22Rv1 (cell line): ENCODE measurements around the gene PSME3.
"Not testable (repeated sequence)": the region's sequence is repeated elsewhere in the genome, so short reads cannot be mapped to it uniquely, and the experiment has no call there.

Source experiments
- H3K27ac ChIP-seq: fragments of 450-650 bp; 2 replicates; pipeline ENCODE4 v1.5.1; 2017
- ZFX ChIP-seq: fragments of 450-650 bp; IDR thresholded peaks from 2 replicates; pipeline ENCODE4 v1.6.1; 2017; ENCODE audit warnings: antibody characterized with exemption, borderline replicate concordance
- TF ChIP-seq, protein P1 (sequence below): fragments of 450-650 bp; IDR thresholded peaks from 2 replicates; pipeline ENCODE4 v1.5.1; 2017; ENCODE audit warnings: mild to moderate bottlenecking

PSME3 gene

DNA sequence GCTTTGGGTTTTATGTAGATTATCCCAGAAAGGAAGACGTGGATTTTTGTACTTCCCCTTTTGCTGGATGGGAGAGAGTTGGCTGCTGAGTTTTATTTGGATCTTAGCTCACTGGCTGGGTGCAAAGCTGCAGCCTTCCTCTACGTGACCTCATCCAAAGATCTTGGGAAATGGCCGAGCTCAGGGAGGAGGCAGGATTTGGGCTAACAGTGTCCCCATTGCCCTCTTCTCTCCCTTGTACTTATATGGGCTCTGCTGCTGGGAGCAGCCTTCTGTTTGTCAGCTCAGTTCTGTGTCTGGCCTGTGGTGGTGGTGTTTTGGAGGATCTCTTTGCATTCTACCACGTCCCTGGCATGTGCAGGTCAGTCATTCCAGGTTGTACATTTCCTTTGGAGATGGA lies 19.8 kb downstream of the PSME3 start:
- TF ChIP-seq, protein P1, sequence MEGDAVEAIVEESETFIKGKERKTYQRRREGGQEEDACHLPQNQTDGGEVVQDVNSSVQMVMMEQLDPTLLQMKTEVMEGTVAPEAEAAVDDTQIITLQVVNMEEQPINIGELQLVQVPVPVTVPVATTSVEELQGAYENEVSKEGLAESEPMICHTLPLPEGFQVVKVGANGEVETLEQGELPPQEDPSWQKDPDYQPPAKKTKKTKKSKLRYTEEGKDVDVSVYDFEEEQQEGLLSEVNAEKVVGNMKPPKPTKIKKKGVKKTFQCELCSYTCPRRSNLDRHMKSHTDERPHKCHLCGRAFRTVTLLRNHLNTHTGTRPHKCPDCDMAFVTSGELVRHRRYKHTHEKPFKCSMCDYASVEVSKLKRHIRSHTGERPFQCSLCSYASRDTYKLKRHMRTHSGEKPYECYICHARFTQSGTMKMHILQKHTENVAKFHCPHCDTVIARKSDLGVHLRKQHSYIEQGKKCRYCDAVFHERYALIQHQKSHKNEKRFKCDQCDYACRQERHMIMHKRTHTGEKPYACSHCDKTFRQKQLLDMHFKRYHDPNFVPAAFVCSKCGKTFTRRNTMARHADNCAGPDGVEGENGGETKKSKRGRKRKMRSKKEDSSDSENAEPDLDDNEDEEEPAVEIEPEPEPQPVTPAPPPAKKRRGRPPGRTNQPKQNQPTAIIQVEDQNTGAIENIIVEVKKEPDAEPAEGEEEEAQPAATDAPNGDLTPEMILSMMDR, result no peak
- no peak for TF ChIP-seq ZFX
- H3K27ac ChIP-seq, result no peak overlapping the region

DNA sequence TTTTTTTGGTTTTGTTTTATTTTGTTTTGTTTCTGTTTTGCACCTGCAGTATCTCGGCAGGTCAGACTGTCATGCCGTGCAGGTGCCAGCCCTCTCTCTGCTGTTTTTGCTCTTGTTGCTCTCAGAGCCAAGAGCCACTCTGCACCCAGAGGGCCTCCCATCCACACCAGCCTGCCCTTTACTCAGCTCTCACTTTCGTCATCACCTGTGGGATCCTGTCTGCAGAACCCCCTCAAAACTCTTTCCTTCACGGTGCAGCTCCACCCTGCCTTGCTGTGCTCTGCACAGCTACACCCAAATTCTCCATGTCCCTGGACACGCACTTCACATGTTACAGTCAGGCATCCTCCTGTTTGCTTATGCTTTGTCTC lies 20.4 kb downstream of the PSME3 start:
- TF ChIP-seq, protein P1, result no peak
- TF ChIP-seq ZFX, result no peak
- no peak overlapping the region for H3K27ac ChIP-seq

DNA sequence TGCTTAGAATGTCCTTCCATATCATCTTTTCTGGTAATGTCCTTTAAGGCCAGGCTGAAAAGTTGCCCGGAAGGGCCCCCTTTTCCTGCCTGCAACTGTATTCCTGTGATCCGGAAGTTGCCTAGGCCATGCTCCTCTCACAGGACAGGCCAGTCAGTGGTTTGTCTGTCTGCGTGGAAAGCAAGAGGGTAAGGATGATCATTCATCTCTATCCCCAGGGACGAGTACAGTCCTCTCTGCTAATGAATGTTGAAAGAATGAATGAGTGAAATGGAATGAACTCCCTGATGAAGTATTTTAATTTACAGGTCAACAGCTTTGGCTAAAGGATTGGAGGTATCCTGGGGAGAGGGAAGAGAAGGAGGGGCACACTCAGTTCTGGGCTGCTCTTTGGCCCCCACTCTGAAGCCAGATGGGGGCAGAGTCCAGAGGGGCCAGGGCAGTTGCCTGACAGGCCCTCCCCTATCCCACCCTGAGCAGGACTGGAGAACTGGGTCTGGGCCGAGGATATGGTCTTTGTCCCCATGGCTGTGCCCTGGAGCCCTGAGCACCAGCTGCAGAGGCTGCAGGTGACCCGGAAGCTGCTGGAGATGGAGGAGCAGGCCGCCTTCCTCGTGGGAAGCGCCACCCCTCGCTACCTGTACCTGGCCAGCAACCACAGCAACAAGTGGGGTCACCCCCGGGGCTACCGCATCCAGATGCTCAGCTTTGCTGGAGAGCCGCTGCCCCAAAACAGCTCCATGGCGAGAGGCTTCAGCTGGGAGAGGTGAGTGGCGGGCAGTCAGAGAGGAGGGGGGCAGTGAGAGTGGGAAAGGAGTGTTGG lies 21.0 kb downstream of the PSME3 start:
- no peak for TF ChIP-seq ZFX
- TF ChIP-seq, protein P1, result no peak
- no peak overlapping the region for H3K27ac ChIP-seq

DNA sequence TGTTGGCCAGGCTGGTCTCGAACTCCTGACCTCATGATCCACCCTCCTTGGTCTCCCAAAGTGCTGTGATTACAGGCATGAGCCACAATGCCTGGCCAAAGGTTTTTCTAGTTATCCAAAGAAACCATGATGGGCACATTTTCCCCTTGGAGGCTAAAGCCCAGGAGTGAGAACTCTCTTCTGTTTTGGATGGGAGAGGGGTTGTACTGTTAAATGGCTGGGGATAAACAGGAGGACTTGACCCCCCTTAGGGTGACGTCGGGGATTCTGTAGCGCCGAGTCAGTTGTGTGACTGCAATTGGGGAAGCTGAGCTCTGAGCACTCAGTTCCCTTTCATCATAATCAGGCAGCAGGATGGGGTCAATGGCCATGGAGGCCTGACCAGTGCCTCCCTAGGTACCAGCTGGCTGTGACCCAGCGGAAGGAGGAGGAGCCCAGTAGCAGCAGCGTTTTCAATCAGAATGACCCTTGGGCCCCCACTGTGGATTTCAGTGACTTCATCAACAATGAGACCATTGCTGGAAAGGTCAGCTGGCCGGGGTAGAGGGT lies 21.9 kb downstream of the PSME3 start:
- no peak for TF ChIP-seq ZFX
- TF ChIP-seq, protein P1, result no peak
- no peak overlapping the region for H3K27ac ChIP-seq

DNA sequence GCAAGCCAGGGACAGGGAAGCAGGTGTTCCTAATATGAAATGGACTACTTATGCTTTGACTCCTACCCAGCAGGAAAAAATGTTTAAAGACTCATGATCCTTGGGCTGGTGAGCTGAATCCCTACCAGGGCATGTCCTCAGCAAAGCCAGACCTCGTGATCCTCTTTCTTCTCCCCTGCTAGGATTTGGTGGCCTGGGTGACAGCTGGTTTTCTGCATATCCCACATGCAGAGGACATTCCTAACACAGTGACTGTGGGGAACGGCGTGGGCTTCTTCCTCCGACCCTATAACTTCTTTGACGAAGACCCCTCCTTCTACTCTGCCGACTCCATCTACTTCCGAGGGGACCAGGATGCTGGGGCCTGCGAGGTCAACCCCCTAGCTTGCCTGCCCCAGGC lies 22.9 kb downstream of the PSME3 start:
- H3K27ac ChIP-seq, result not testable (repeated sequence)

DNA sequence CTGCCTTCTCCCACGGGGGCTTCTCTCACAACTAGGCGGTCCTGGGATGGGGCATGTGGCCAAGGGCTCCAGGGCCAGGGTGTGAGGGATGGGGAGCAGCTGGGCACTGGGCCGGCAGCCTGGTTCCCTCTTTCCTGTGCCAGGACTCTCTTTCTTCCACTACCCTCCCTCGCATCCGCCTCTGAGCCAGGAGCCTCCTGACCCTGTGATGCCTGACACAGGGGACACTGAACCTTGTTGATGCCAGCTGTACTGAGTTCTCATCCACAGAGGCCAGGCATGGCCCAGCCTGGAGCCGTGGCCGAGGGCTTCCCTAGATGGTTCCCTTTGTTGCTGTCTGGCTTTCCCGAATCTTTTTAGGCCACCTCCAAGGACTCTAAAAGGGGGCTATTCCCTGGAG lies 23.3 kb downstream of the PSME3 start:
- not testable (repeated sequence) for H3K27ac ChIP-seq

DNA sequence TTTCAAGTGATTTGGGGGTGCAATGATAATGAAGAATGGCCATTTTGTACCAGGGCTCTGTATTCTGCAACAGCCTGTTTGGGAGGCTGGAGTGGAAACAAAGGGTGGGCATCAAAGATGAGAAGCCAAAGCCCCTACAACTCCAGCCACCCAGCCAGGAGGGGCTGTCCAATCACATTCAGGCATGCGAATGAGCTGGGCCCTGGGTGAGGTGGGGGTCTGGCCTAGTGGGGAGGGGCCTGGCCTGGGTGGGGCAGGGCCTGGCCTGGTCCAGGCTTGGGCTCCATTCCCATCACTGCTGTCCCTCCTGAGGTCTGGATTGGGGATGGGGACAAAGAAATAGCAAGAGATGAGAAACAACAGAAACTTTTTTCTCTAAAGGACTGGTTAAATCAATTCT lies 24.2 kb downstream of the PSME3 start:
- no peak for TF ChIP-seq ZFX
- TF ChIP-seq, protein P1, result no peak
- no peak overlapping the region for H3K27ac ChIP-seq

DNA sequence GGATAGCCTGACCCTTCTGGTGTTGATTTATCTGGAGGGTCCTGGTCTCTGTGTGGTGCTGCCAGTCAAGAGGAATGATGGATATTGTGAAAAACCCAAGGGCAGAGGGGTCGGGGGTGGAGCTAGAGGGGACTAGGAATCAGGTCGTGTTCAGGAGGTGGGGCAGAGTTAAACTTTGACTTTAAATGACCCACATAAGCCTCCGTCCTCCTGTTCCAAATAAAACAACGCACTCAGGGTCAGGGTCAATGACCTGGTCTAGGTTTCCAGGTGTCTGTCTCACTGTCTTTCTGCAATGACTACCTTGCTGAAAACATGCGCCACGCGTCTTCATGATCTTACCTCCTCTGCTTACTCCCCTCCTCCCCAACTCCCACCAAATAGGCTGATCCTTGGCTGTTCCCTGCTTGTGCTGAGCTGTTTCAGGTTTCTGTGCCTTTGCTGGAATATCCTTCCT lies 32.5 kb downstream of the PSME3 start:
- TF ChIP-seq ZFX, result no peak
- H3K27ac ChIP-seq, result no peak overlapping the region

DNA sequence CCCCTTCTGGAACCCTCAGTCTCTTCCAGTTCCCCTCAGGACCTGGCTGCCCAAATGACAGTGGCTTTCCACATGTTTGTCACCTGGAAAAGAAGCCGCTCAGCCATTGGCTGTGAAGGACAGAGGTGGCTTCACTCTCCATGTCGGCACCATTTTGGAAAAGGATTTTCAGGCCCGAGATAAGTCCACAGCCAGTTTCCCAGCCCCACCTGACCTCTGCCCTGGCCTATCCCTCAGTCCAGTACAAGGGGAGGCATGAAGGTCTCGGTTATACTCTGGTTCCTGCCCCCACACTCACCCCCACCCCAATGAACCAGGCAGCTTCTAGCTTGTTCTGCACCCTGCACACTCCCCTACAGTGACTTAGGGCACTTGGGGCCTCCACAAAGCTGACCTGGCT lies 33.0 kb downstream of the PSME3 start:
- no peak overlapping the region for H3K27ac ChIP-seq
- no peak for TF ChIP-seq ZFX
- TF ChIP-seq, protein P1, result no peak
